HFFc6 (cell line): Measurements from ENCODE around the gene VGF. TPM values are rescaled to one million over a fixed set of nuclear protein-coding genes. Genes with fewer than 3 reads are reported as not detected.

ENCODE experiments used
- DNase-seq: peaks from one replicate; pipeline ENCODE4 v3.0.0-alpha.2; 2018
- H3K27ac Mint-ChIP-seq: 2 replicates; pipeline ENCODE4 v1.8.0; 2020; ENCODE audit warnings: mild to moderate bottlenecking, mixed read lengths
- H3K27me3 Mint-ChIP-seq: 2 replicates; pipeline ENCODE4 v1.8.0; 2021; ENCODE audit warnings: mild to moderate bottlenecking, moderate library complexity, mixed read lengths; ENCODE audit not compliant: insufficient read depth
- H3K36me3 Mint-ChIP-seq: 2 replicates; pipeline ENCODE4 v1.8.0; 2021; ENCODE audit warnings: low read depth, mixed read lengths
- H3K4me1 Mint-ChIP-seq: 2 replicates; pipeline ENCODE4 v1.8.0; 2020; ENCODE audit warnings: low read depth, mixed read lengths
- H3K4me3 Mint-ChIP-seq: 2 replicates; pipeline ENCODE4 v1.8.0; 2020; ENCODE audit warnings: mild to moderate bottlenecking, moderate library complexity, mixed read lengths
- H3K9me3 Mint-ChIP-seq: 2 replicates; pipeline ENCODE4 v1.8.0; 2020; ENCODE audit warnings: mild to moderate bottlenecking, mixed read lengths
- CTCF ChIP-seq: fragments of 200-600 bp; sonication (generic); IDR thresholded peaks from 2 replicates; pipeline ENCODE4 v1.5.0; 2021; ENCODE audit warnings: antibody characterized with exemption, mild to moderate bottlenecking
- total RNA-seq, 6 experiments: library from RNA; stranded (reverse); fragmentation: NEBNext Ultra II Directional; extraction: Animal tissue kit (Norgen Biotek cat#: 25700); gene quantifications; 2 replicates in 1 of 6; 3 replicates in 5 of 6; pipeline ENCODE4 v1.2.3, GENCODE V29; 2021

The VGF gene
- total RNA-seq, 6 experiments from 2014 or later: 0.19 to 0.78 (median 0.35) TPM

GRCh38 chr7:101174322-101174854 is 9.0 kb upstream of the VGF start:
- no peak overlapping the region for H3K27ac Mint-ChIP-seq
- H3K4me1 Mint-ChIP-seq: peaks cover 45% of the 10 kb centered on the region
- TF ChIP-seq CTCF: no peak
- H3K9me3 Mint-ChIP-seq: no peaks in the 10 kb centered on the region
- peaks cover 72% of the 10 kb centered on the region for H3K27me3 Mint-ChIP-seq
- no peak for DNase-seq
- H3K4me3 Mint-ChIP-seq: no peak overlapping the region; the same call in 1 of the 2 replicates
- no peaks in the 10 kb centered on the region for H3K36me3 Mint-ChIP-seq

- H3K9me3 Mint-ChIP-seq: no peaks in the 10 kb centered on the region
These were observed 8.4 kb upstream of the VGF start for GRCh38 chr7:101173752-101174244.

GRCh38 chr7:101172854-101173751 is 7.7 kb upstream of the VGF start:
- H3K27me3 Mint-ChIP-seq: peaks cover 69% of the 10 kb centered on the region
- peak; percentile 70 for DNase-seq
- H3K27ac Mint-ChIP-seq: no peak overlapping the region
- TF ChIP-seq CTCF: no peak
- H3K36me3 Mint-ChIP-seq: no peaks in the 10 kb centered on the region
- H3K4me1 Mint-ChIP-seq: peaks cover 52% of the 10 kb centered on the region
- H3K4me3 Mint-ChIP-seq: peak overlapping the region; percentile 71
- H3K9me3 Mint-ChIP-seq: no peaks in the 10 kb centered on the region

More at GRCh38 chr7:101173752-101174244, 8.4 kb upstream of the VGF start:
- Mint-ChIP-seq H3K4me3 (peak overlapping the region; percentile 71; the same call in 1 of the 2 replicates), H3K4me1 (peaks cover 45% of the 10 kb centered on the region), H3K27me3 (peaks cover 72% of the 10 kb centered on the region), H3K36me3 (no peaks in the 10 kb centered on the region), H3K27ac (no peak overlapping the region)
- peak; percentile 11 for DNase-seq
- TF ChIP-seq CTCF: no peak

- Mint-ChIP-seq H3K27me3 (peaks cover 64% of the 10 kb centered on the region), H3K36me3 (no peaks in the 10 kb centered on the region), H3K4me1 (peaks cover 61% of the 10 kb centered on the region), H3K4me3 (peak overlapping the region; percentile 53), H3K27ac (no peak overlapping the region), H3K9me3 (no peaks in the 10 kb centered on the region)
- no peak for DNase-seq
- TF ChIP-seq CTCF: no peak; the same call in 1 of the 2 replicates
These were observed 6.9 kb upstream of the VGF start for GRCh38 chr7:101172005-101172853.

GRCh38 chr7:101171442-101171837 is 6.1 kb upstream of the VGF start:
- peak; percentile 43; the same call in 1 of the 2 replicates for TF ChIP-seq CTCF
- Mint-ChIP-seq H3K4me3 (peak overlapping the region; percentile 35; the same call in 1 of the 2 replicates), H3K9me3 (no peaks in the 10 kb centered on the region), H3K36me3 (no peaks in the 10 kb centered on the region), H3K4me1 (peaks cover 67% of the 10 kb centered on the region), H3K27me3 (peaks cover 62% of the 10 kb centered on the region), H3K27ac (no peak overlapping the region)
- no peak for DNase-seq
